Naive thymus-derived CD4-positive, alpha-beta T cell (primary cell): ENCODE results near the gene CMBL. TPM values are rescaled to one million over a fixed set of nuclear protein-coding genes. Genes with fewer than 3 reads are reported as not detected.
"Not testable (repeated sequence)": the region's sequence is repeated elsewhere in the genome, so short reads cannot be mapped to it uniquely, and the experiment has no call there.

Source experiments
- ATAC-seq: fragments of 150-1000 bp; cut with Tn5 transposase; 2 replicates; pipeline ENCODE4 v1.10.0; 2021; ENCODE audit warnings: mild to moderate bottlenecking, moderate library complexity
- CTCF ChIA-PET: fragments of 350-600 bp; sonication (Branson Sonifier 250); formaldehyde crosslinking; loops from one replicate; lab custom pipeline; 2021; ENCODE audit warnings: antibody characterized with exemption; lab: Charles Lee
- POLR2A ChIA-PET: fragments of 350-600 bp; sonication (Branson Sonifier 250); formaldehyde crosslinking; loops from one replicate; lab custom pipeline; 2021; ENCODE audit warnings: antibody characterized with exemption, inconsistent platforms; lab: Charles Lee
- DNase-seq, 9 donors: peaks; one replicate each; pipeline versions ENCODE4 v3.0.0 to v3.0.0-alpha.2; 2020 to 2022; ENCODE audit warnings: mixed read lengths in 1 of 9
- H3K27ac ChIP-seq: one replicate; pipeline ENCODE4 v1.7.0; 2013; ENCODE audit warnings: mild to moderate bottlenecking, low read depth, low read length, moderate library complexity
- H3K27me3 ChIP-seq, 2 donors: one replicate each; pipeline ENCODE4 v1.7.0; 2013; ENCODE audit warnings: low read length in 2 of 2, mild to moderate bottlenecking in 2 of 2, moderate library complexity in 2 of 2; ENCODE audit not compliant: control insufficient read depth in 2 of 2, insufficient read depth in 2 of 2
- H3K36me3 ChIP-seq, 3 experiments: 1 replicate in 2 of 3; 2 replicates in 1 of 3; pipeline ENCODE4 v1.7.0; 2013; ENCODE audit warnings: low read length in 3 of 3, mild to moderate bottlenecking in 3 of 3, moderate library complexity in 1 of 3; ENCODE audit not compliant: insufficient read depth in 3 of 3, control insufficient read depth in 2 of 3
- H3K4me1 ChIP-seq, 2 donors: one replicate each; pipeline ENCODE4 v1.7.0; 2013; ENCODE audit warnings: low read length in 2 of 2, mild to moderate bottlenecking in 2 of 2, moderate library complexity in 1 of 2; ENCODE audit not compliant: control insufficient read depth in 2 of 2, insufficient read depth in 2 of 2
- H3K4me3 ChIP-seq: 2 replicates; pipeline ENCODE4 v1.7.0; 2013; ENCODE audit warnings: mild to moderate bottlenecking, low read length
- H3K9me3 ChIP-seq, 3 experiments: 1 replicate in 2 of 3; 2 replicates in 1 of 3; pipeline ENCODE4 v1.7.0; 2013; ENCODE audit warnings: low read length in 3 of 3; ENCODE audit not compliant: control insufficient read depth in 2 of 3
- H3K27ac Mint-ChIP-seq, 9 donors: one replicate each; pipeline ENCODE4 v1.8.0; 2020 to 2022; ENCODE audit warnings: mixed read lengths in 9 of 9, mild to moderate bottlenecking in 8 of 9, moderate library complexity in 5 of 9, inconsistent platforms in 2 of 9
- H3K27me3 Mint-ChIP-seq, 5 donors: one replicate each; pipeline ENCODE4 v1.8.0; 2021 to 2022; ENCODE audit warnings: mixed read lengths in 5 of 5, mild to moderate bottlenecking in 1 of 5
- H3K36me3 Mint-ChIP-seq, 5 donors: one replicate each; pipeline ENCODE4 v1.8.0; 2020 to 2022; ENCODE audit warnings: mixed read lengths in 5 of 5, mild to moderate bottlenecking in 3 of 5, inconsistent platforms in 1 of 5
- H3K4me1 Mint-ChIP-seq, 7 donors: one replicate each; pipeline ENCODE4 v1.8.0; 2020 to 2022; ENCODE audit warnings: mixed read lengths in 7 of 7, mild to moderate bottlenecking in 3 of 7, inconsistent platforms in 1 of 7
- H3K4me3 Mint-ChIP-seq, 10 donors: one replicate each; pipeline ENCODE4 v1.8.0; 2020 to 2022; ENCODE audit warnings: mild to moderate bottlenecking in 10 of 10, mixed read lengths in 10 of 10, moderate library complexity in 6 of 10, inconsistent platforms in 2 of 10
- H3K9me3 Mint-ChIP-seq, 11 donors: one replicate each; pipeline ENCODE4 v1.8.0; 2020 to 2022; ENCODE audit warnings: mixed read lengths in 11 of 11, mild to moderate bottlenecking in 4 of 11, inconsistent platforms in 1 of 11, moderate library complexity in 1 of 11
- intact Hi-C, 2 donors: fragments of 100-400 bp; cut with micrococcal nuclease; formaldehyde crosslinking; loops; one replicate each; pipeline ENCODE4 v1.15.1; 2023
- polyA plus RNA-seq, 2 donors: library from polyadenylated mRNA; unstranded; fragments of 300-500 nt; fragmentation: Illumina TruSeq; gene quantifications; one replicate each; pipeline ENCODE4 v1.2.3, GENCODE V29; 2021
- total RNA-seq, 6 experiments: library from RNA in 5 of 6; stranded (reverse) in 5 of 6; gene quantifications; 1 replicate in 5 of 6; 2 replicates in 1 of 6; pipeline ENCODE4 v1.2.3 and lab custom pipeline; 2021 to 2026

Gene CMBL
- total and polyA plus RNA-seq, 7 experiments from 2014 or later = 0.21 to 1.8 (median 0.83) TPM

DNA sequence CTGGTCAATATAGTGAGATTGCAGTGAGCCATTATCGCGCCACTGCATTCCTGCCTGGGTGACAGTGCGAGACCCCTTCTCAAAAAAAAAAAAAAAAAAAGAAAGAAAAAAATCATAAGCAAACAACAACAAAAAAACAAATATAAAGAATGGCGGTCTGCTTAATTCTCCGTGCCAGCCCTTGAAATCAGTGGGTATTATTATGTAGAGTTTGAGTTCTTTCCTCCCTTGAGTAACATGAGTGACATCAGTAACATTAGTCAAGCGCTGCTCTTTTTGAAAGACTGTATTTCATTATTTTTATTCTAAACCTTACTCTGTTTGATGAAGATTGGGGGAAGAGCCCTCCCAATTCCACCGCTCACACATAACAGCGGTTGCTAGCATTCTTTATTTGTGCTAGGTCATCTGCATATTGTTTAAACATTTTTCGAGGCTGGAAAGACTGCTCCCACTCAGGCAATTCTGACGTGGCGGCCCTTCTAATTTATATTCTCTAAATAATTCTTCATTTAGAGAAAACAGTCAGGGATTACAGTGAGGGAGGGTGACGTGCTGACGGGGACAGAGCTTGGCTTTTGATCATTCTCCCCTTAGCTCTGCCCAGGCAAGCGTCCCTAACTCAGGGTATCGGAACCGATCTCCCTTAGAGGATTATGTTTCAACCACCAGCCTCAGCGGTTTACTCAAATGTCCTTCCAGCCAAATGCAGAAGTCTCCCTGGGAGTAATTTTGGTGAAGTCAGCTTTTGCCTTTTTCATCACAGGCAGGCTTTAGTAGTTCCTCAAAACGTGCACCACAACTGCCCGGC lies 44.9 kb upstream of the CMBL start:
- intact Hi-C loops = loop anchor here (1.0 to 5.0 kb wide), 8 partner anchors 45 to 409 kb away; partner anchors contain the start of genes CCT5 (in 2 of the 2), ROPN1L (in 2 of the 2), ANKRD33B (in 1 of the 2) and CMBL (in 1 of the 2)
- ChIA-PET CTCF (interaction anchor here (0.7 kb wide), 1 partner anchor 83 kb away, joined by 3 read pairs; no protein-coding TSS in a partner anchor), POLR2A (interaction anchor here (0.7 to 1.6 kb wide), 11 partner anchors 11 to 103 kb away, joined by 3 to 25 read pairs (median 4); partner anchors contain the start of genes ATPSCKMT, CCT5 and ROPN1L)
- H3K27ac ChIP-seq = peak overlapping the region; percentile 84
- H3K9me3 Mint-ChIP-seq = peaks cover 0 to 2% (median 0%) of the 10 kb centered on the region in 11 donors
- no peaks in the 10 kb centered on the region for H3K27me3 ChIP-seq
- H3K4me3 Mint-ChIP-seq = peak overlapping the region; percentile 81 to 99 (median 92)
- H3K36me3 Mint-ChIP-seq = no peaks in the 10 kb centered on the region
- peaks cover 23 to 46% (median 36%) of the 10 kb centered on the region in 7 donors for H3K4me1 Mint-ChIP-seq
- peaks cover 11 to 26% of the 10 kb centered on the region in 2 donors for H3K4me1 ChIP-seq
- no peaks in the 10 kb centered on the region for H3K36me3 ChIP-seq
- no peaks in the 10 kb centered on the region for H3K9me3 ChIP-seq
- no peaks in the 10 kb centered on the region for H3K27me3 Mint-ChIP-seq
- H3K4me3 ChIP-seq = peak overlapping the region; percentile 84
- ATAC-seq (no peak), DNase-seq (peak in 1 of 9 donors; percentile 31)
- peak overlapping the region; percentile 96 to 98 (median 97) for H3K27ac Mint-ChIP-seq

DNA sequence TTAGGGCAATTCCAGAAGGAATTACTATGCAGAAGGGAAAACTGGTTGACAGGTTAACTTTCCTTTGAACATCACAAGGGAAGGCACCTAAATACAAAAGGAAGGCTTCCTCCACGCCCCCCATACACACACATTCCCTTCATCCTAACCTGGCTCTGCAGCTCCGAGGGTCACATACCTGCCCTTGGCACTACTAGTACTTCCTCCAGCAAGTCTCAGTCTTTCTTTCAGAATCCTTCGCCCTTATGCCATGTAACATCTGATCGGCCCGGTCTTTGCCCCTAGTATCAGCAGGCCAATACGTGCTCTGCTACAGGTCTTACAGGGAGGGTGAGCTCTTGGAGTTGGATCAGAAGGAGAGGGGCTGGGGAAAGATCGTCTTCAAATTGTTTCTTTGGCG lies 44.2 kb upstream of the CMBL start:
- peak overlapping the region; percentile 46 to 99 (median 91) for H3K4me3 Mint-ChIP-seq
- Histone ChIP-seq H3K27ac (peak overlapping the region; percentile 84), H3K4me1 (peaks cover 11 to 21% of the 10 kb centered on the region in 2 donors), H3K36me3 (no peaks in the 10 kb centered on the region), H3K4me3 (no peak overlapping the region), H3K9me3 (no peaks in the 10 kb centered on the region), H3K27me3 (no peaks in the 10 kb centered on the region)
- H3K27me3 Mint-ChIP-seq = no peaks in the 10 kb centered on the region
- intact Hi-C loops = loop anchor here (2.0 to 5.0 kb wide), 5 partner anchors 45 to 283 kb away; partner anchors contain the start of genes ANKRD33B (in 1 of the 2) and CMBL (in 1 of the 2)
- peaks cover 22 to 39% (median 31%) of the 10 kb centered on the region in 7 donors for H3K4me1 Mint-ChIP-seq
- ChIA-PET CTCF (no interaction called here), POLR2A (no interaction called here)
- peak overlapping the region; percentile 10 to 98 (median 96) for H3K27ac Mint-ChIP-seq
- peaks cover 0 to 2% (median 0%) of the 10 kb centered on the region in 11 donors for H3K9me3 Mint-ChIP-seq
- no peak for ATAC-seq
- no peak for DNase-seq
- no peaks in the 10 kb centered on the region for H3K36me3 Mint-ChIP-seq

DNA sequence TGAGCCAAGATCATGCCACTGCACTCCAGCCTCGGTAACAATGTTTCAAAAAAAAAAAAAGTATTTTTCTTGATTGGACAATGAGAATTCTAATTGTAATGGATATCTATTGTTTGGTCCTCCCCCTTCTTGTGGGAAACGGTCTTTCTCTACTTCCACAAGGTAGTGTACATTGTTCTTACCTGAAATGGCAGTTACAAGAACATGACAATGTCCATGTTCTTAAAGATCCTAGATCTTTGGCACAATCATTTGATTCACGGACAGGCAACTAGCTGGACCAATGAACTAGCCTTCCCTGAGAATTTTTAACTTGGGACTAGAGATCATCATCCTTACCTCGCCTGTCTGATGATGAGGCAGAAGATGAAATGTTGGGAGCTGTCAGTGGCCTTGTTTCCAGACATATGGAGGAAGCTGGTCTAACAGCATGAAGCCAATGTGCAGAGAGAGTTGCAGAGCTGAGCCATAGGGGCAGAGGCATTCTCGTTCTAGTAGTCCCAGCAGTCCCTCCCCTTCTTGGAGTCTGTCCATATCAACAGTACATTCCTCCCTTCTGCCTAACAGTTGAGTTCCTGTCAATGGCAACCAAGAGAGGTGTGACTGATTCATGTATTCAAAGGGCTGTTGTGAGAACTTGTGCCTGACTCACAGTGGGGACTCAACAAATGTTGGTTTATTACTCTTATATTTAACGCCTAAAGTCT lies 43.6 kb upstream of the CMBL start:
- ChIA-PET CTCF (no interaction called here), POLR2A (no interaction called here)
- Histone ChIP-seq H3K4me3 (no peak overlapping the region), H3K9me3 (no peaks in the 10 kb centered on the region), H3K27me3 (no peaks in the 10 kb centered on the region), H3K27ac (peak overlapping the region; percentile 84), H3K4me1 (peaks cover 11 to 16% of the 10 kb centered on the region in 2 donors), H3K36me3 (no peaks in the 10 kb centered on the region)
- Mint-ChIP-seq H3K27ac (peak overlapping the region in 5 of 9 donors; percentile 96 to 98 (median 96)), H3K27me3 (no peaks in the 10 kb centered on the region), H3K9me3 (peaks cover 0 to 2% (median 0%) of the 10 kb centered on the region in 11 donors), H3K4me1 (peaks cover 16 to 33% (median 27%) of the 10 kb centered on the region in 7 donors), H3K4me3 (peak overlapping the region in 3 of 10 donors; percentile 4 to 97 (median 88)), H3K36me3 (no peaks in the 10 kb centered on the region)
- DNase-seq (no peak), ATAC-seq (no peak)
- intact Hi-C loops = loop anchor here in 1 of 2 donors (5.0 kb wide), 2 partner anchors 44 to 211 kb away; partner anchors contain the start of genes ANKRD33B and CMBL

DNA sequence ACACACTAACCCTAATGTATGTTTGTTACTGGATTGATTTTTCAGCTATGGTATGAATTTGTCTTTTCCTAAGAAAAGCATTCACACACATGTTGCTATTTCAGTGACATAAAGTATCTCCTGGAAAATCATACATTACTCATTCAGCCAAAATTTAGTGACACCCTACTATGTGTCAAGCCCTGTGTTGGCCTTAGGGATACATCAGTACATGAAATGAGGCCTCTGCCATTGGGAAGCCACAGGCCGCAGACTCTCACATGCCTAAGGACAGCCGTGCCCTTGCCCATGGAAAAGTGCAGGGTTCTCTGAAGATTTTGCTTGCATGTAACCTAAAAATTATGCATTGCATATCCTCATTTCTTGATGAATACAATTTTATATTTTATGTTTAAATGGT lies 40.6 kb upstream of the CMBL start:
- Histone ChIP-seq H3K27ac (no peak overlapping the region), H3K27me3 (no peaks in the 10 kb centered on the region), H3K9me3 (no peaks in the 10 kb centered on the region), H3K4me1 (peaks cover 0 to 6% of the 10 kb centered on the region in 2 donors), H3K4me3 (no peak overlapping the region), H3K36me3 (no peaks in the 10 kb centered on the region)
- ATAC-seq (no peak), DNase-seq (no peak)
- POLR2A ChIA-PET = no interaction called here
- Mint-ChIP-seq H3K27ac (no peak overlapping the region), H3K9me3 (no peaks in the 10 kb centered on the region), H3K4me3 (no peak overlapping the region), H3K36me3 (no peaks in the 10 kb centered on the region), H3K27me3 (peaks cover 0 to 3% (median 0%) of the 10 kb centered on the region in 5 donors), H3K4me1 (peaks cover 3 to 17% (median 11%) of the 10 kb centered on the region in 7 donors)
- intact Hi-C loops = no loop called here
- CTCF ChIA-PET = no interaction called here

DNA sequence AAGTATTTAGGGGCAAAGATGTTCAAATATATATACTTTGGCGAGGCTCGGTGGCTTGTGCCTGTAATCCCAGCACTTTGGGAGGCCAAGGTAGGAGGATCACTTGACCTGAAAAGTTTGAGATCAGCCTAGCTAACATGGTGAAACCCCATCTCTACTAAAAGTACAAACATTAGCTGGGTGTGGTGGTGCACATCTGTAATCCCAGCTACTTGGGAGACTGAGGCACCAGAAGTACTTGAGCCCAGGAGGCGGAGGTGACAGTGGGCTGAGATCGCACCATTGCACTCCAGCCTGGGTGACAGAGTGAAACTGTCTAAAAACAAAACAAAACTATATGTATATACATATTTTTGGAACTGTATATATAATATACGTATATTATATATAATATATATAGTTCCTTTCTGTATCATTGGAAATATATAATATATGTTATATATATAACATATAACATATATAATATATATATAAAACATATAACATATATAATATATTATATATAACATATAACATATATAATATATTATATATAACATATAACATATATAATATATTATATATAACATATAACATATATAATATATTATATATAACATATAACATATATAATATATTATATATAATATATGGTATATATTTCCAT lies 36.9 kb upstream of the CMBL start:
- H3K4me3 ChIP-seq, H3K27ac ChIP-seq, POLR2A ChIA-PET, ATAC-seq, H3K27me3 Mint-ChIP-seq, CTCF ChIA-PET, H3K4me1 ChIP-seq, H3K36me3 Mint-ChIP-seq, intact Hi-C loops, H3K4me1 Mint-ChIP-seq, H3K9me3 Mint-ChIP-seq, H3K4me3 Mint-ChIP-seq, H3K9me3 ChIP-seq, DNase-seq, H3K27me3 ChIP-seq, H3K36me3 ChIP-seq: not testable (repeated sequence)
- peak overlapping the region in 1 of 9 donors; percentile 16 for H3K27ac Mint-ChIP-seq

DNA sequence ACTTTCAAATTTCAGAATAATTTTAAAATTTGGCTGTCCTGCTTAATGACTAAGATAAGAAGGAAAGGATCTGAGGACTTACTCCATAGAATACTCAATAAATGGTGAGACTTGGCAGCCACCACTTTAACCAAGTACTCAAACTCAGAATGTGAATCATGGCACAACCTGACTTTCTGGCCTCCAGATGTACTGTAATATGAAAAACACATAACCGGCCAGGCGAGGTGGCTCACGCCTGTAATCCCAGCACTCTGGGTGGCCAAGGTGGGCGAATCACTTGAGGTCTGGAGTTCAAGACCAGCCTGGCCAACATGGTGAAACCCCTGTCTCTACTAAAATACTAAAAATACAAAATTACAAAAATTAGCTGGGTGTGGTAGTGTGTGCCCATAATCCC lies 35.8 kb upstream of the CMBL start:
- no peak overlapping the region for H3K4me3 Mint-ChIP-seq
- POLR2A ChIA-PET = no interaction called here
- H3K9me3 ChIP-seq = no peaks in the 10 kb centered on the region
- ATAC-seq (no peak), DNase-seq (no peak)
- no peak overlapping the region for H3K4me3 ChIP-seq
- no peak overlapping the region for H3K27ac ChIP-seq
- CTCF ChIA-PET = no interaction called here
- H3K27me3 Mint-ChIP-seq = peaks cover 0 to 3% (median 0%) of the 10 kb centered on the region in 5 donors
- H3K4me1 Mint-ChIP-seq = peaks cover 0 to 1% (median 0%) of the 10 kb centered on the region in 7 donors
- no peak overlapping the region for H3K27ac Mint-ChIP-seq
- H3K36me3 ChIP-seq = no peaks in the 10 kb centered on the region
- no peaks in the 10 kb centered on the region for H3K4me1 ChIP-seq
- H3K9me3 Mint-ChIP-seq = no peaks in the 10 kb centered on the region
- no peaks in the 10 kb centered on the region for H3K36me3 Mint-ChIP-seq
- H3K27me3 ChIP-seq = no peaks in the 10 kb centered on the region
- intact Hi-C loops = no loop called here
